OCI-LY7 (cell line): Measurements from ENCODE around the gene WDR54. TPM values are rescaled to one million over a fixed set of nuclear protein-coding genes. Genes with fewer than 3 reads are reported as not detected.

Experiments
- BruUV-seq: library from RNA; stranded (reverse); fragments of 400-500 nt; replicated peaks from 2 replicates; lab custom pipeline; 2021; lab: Mats Ljungman, UMichigan
- CTCF ChIA-PET: fragments of 300-600 bp; sonication (Branson Sonifier 250); formaldehyde crosslinking; loops from one replicate; lab custom pipeline; 2022; ENCODE audit warnings: antibody characterized with exemption; ENCODE audit not compliant: unreplicated experiment; lab: Charles Lee
- POLR2A ChIA-PET: fragments of 300-600 bp; sonication (Branson Sonifier 250); formaldehyde crosslinking; loops from one replicate; lab custom pipeline; 2022; ENCODE audit warnings: antibody characterized with exemption; lab: Charles Lee
- DNase-seq: peaks from one replicate; pipeline ENCODE4 v3.0.0-alpha.2; 2015; ENCODE audit warnings: low spot score
- H2AFZ ChIP-seq: fragments of 200-600 bp; sonication (generic), shearing (Covaris generic); 2 replicates; pipeline ENCODE4 v1.6.1; 2014; ENCODE audit warnings: mild to moderate bottlenecking, antibody characterized with exemption, low read length, moderate library complexity
- H3K27ac ChIP-seq: fragments of 200-600 bp; sonication (generic); 2 replicates; pipeline ENCODE4 v1.5.1; 2014; ENCODE audit warnings: mixed run types, low read depth, mild to moderate bottlenecking, moderate library complexity, low read length, inconsistent platforms; ENCODE audit not compliant: poor library complexity, severe bottlenecking
- H3K36me3 ChIP-seq: fragments of 200-600 bp; sonication (generic); 2 replicates; pipeline ENCODE4 v1.6.1; 2014; ENCODE audit warnings: mild to moderate bottlenecking, antibody characterized with exemption, low read length, moderate library complexity, mixed read lengths; ENCODE audit not compliant: insufficient read depth
- H3K4me1 ChIP-seq: fragments of 200-600 bp; sonication (generic); 2 replicates; pipeline ENCODE4 v1.5.1; 2014; ENCODE audit warnings: mild to moderate bottlenecking, low read length; ENCODE audit not compliant: insufficient read depth, poor library complexity, severe bottlenecking
- H3K4me2 ChIP-seq: fragments of 200-600 bp; sonication (generic); 2 replicates; pipeline ENCODE4 v1.6.1; 2014; ENCODE audit warnings: mild to moderate bottlenecking, low read length
- H3K4me3 ChIP-seq: fragments of 200-600 bp; sonication (generic); 2 replicates; pipeline ENCODE4 v1.5.1; 2014; ENCODE audit warnings: mild to moderate bottlenecking, low read depth, low read length; ENCODE audit not compliant: poor library complexity, severe bottlenecking
- H3K79me2 ChIP-seq: fragments of 200-600 bp; sonication (generic); 2 replicates; pipeline ENCODE4 v1.6.1; 2016; ENCODE audit warnings: low read depth, mild to moderate bottlenecking, low read length, moderate library complexity, mixed read lengths; ENCODE audit not compliant: insufficient read depth
- H3K9me2 ChIP-seq: fragments of 200-600 bp; sonication (generic); 2 replicates; pipeline ENCODE4 v1.6.1; 2016; ENCODE audit warnings: mild to moderate bottlenecking, low read length, mixed read lengths; ENCODE audit not compliant: insufficient read depth
- H3K9me3 ChIP-seq: fragments of 200-600 bp; sonication (generic); 2 replicates; pipeline ENCODE4 v1.6.1; 2014; ENCODE audit warnings: mild to moderate bottlenecking, mixed run types, low read length, mixed read lengths
- H4K20me1 ChIP-seq: fragments of 200-600 bp; sonication (generic); 2 replicates; pipeline ENCODE4 v1.6.1; 2014; ENCODE audit warnings: mild to moderate bottlenecking, antibody characterized with exemption, low read length, moderate library complexity, mixed read lengths; ENCODE audit not compliant: insufficient read depth
- CTCF ChIP-seq: fragments of 200-600 bp; sonication (generic); conservative IDR thresholded peaks from 2 replicates; pipeline ENCODE4 v1.5.1; 2014; ENCODE audit warnings: mild to moderate bottlenecking, antibody characterized with exemption, low read length, moderate library complexity, mixed read lengths
- EZH2phosphoT487 ChIP-seq: fragments of 200-600 bp; sonication (generic); IDR thresholded peaks from 2 replicates; pipeline ENCODE4 v1.6.1; 2018; ENCODE audit warnings: low read depth, borderline replicate concordance, mild to moderate bottlenecking, mixed run types, antibody characterized with exemption, low read length, moderate library complexity, mixed read lengths
- intact Hi-C: fragments of 100-400 bp; cut with micrococcal nuclease; formaldehyde crosslinking; loops from one replicate; pipeline ENCODE4 v1.10.0; 2022; ENCODE audit not compliant: unreplicated experiment
- total RNA-seq, 2 experiments: library from RNA; depleted of rRNA in 1 of 2; stranded (reverse); fragments of >200 nt in 1 of 2; shearing (Covaris generic) in 1 of 2; gene quantifications; 2 replicates each; pipeline ENCODE4 v1.2.3, GENCODE V29; 2014 to 2022

The WDR54 gene
- total RNA-seq, 2 experiments from 2014 or later: 64.7 to 89.5 TPM

- H3K9me3 ChIP-seq: no peaks in the 10 kb centered on the region
- H3K36me3 ChIP-seq: no peaks in the 10 kb centered on the region
- peaks cover 50% of the 10 kb centered on the region for H3K4me1 ChIP-seq
- H2AFZ ChIP-seq: no peak overlapping the region
- peak overlapping the region; percentile 20; the same call in 1 of the 2 replicates for H3K4me2 ChIP-seq
- CTCF ChIA-PET: no interaction called here
- no TSS peak for BruUV-seq
- intact Hi-C loops: no loop called here
- H3K79me2 ChIP-seq: peaks cover 4% of the 10 kb centered on the region; the same call in 1 of the 2 replicates
- TF ChIP-seq CTCF (peak; percentile 64), EZH2phosphoT487 (no peak)
- POLR2A ChIA-PET: interaction anchor here (1.2 kb wide), 1 partner anchor 40 kb away, joined by 3 read pairs; no protein-coding TSS in a partner anchor
- no peaks in the 10 kb centered on the region for H4K20me1 ChIP-seq
- H3K9me2 ChIP-seq: no peaks in the 10 kb centered on the region
- no peak overlapping the region for H3K27ac ChIP-seq
- DNase-seq: no peak
- H3K4me3 ChIP-seq: no peak overlapping the region
Observed at GRCh38 chr2:74416778-74417177, 4.8 kb upstream of the WDR54 start.

GRCh38 chr2:74417197-74417596 is 4.3 kb upstream of the WDR54 start:
- Histone ChIP-seq H2AFZ (no peak overlapping the region), H3K4me1 (peaks cover 50% of the 10 kb centered on the region), H3K9me2 (no peaks in the 10 kb centered on the region), H3K36me3 (no peaks in the 10 kb centered on the region), H4K20me1 (no peaks in the 10 kb centered on the region), H3K4me2 (no peak overlapping the region), H3K27ac (no peak overlapping the region), H3K9me3 (no peaks in the 10 kb centered on the region), H3K4me3 (no peak overlapping the region), H3K79me2 (peaks cover 4% of the 10 kb centered on the region; the same call in 1 of the 2 replicates)
- no peak for TF ChIP-seq CTCF
- no peak for TF ChIP-seq EZH2phosphoT487
- DNase-seq: no peak
- POLR2A ChIA-PET: interaction anchor here (1.2 kb wide), 1 partner anchor 40 kb away, joined by 3 read pairs; no protein-coding TSS in a partner anchor
- no TSS peak for BruUV-seq
- CTCF ChIA-PET: no interaction called here
- intact Hi-C loops: no loop called here

GRCh38 chr2:74417763-74418162 is 3.8 kb upstream of the WDR54 start:
- ChIA-PET CTCF (no interaction called here), POLR2A (no interaction called here)
- no peak overlapping the region for H3K27ac ChIP-seq
- H3K9me2 ChIP-seq: no peaks in the 10 kb centered on the region
- intact Hi-C loops: no loop called here
- H3K4me2 ChIP-seq: no peak overlapping the region
- H2AFZ ChIP-seq: no peak overlapping the region
- TF ChIP-seq EZH2phosphoT487: no peak
- TF ChIP-seq CTCF: no peak
- H4K20me1 ChIP-seq: no peaks in the 10 kb centered on the region
- H3K79me2 ChIP-seq: peaks cover 4% of the 10 kb centered on the region; the same call in 1 of the 2 replicates
- DNase-seq: no peak
- H3K36me3 ChIP-seq: no peaks in the 10 kb centered on the region
- BruUV-seq: no TSS peak
- H3K4me3 ChIP-seq: no peak overlapping the region
- peaks cover 50% of the 10 kb centered on the region for H3K4me1 ChIP-seq
- no peaks in the 10 kb centered on the region for H3K9me3 ChIP-seq
